Urinary bladder (tissue), 4 donors: Measurements from ENCODE around the gene EDAR. TPM values are rescaled to one million over a fixed set of nuclear protein-coding genes. Genes with fewer than 3 reads are reported as not detected.

ENCODE experiments used
- DNase-seq: peaks from one replicate; pipeline ENCODE4 v3.0.0-alpha.2; 2015; ENCODE audit errors: extremely low spot score
- H3K27ac ChIP-seq: one replicate; pipeline ENCODE4 v1.5.1; 2013; ENCODE audit warnings: low read depth, mild to moderate bottlenecking, moderate library complexity
- H3K36me3 ChIP-seq: one replicate; pipeline ENCODE4 v1.6.1; 2013; ENCODE audit warnings: mild to moderate bottlenecking, moderate library complexity; ENCODE audit not compliant: insufficient read depth
- H3K4me1 ChIP-seq: one replicate; pipeline ENCODE4 v1.6.1; 2013; ENCODE audit warnings: mild to moderate bottlenecking, moderate library complexity; ENCODE audit not compliant: insufficient read depth
- H3K4me3 ChIP-seq: one replicate; pipeline ENCODE4 v1.5.1; 2013; ENCODE audit warnings: low read depth, low read length
- WGBS: extraction: QIAGEN DNeasy Blood & Tissue Kit; methylation state at CpG from one replicate; pipeline ENCODE4 v1.1.7; 2013; 5-methylcytosine and 5-hydroxymethylcytosine counted together
- polyA plus RNA-seq: library from polyadenylated mRNA; stranded (reverse); fragments of 200-250 nt; gene quantifications from one replicate; pipeline ENCODE4 v1.2.3, GENCODE V29; 2013
- small RNA-seq: library from RNA; depleted of rRNA; stranded (forward); fragments of <200 nt; gene quantifications from one replicate; pipeline ENCODE3, GENCODE V24; 2014
- total RNA-seq: library from RNA; depleted of rRNA; stranded (reverse); fragments of >200 nt; gene quantifications from one replicate; pipeline ENCODE4 v1.2.3, GENCODE V29; 2014
- donor health status: healthy with polysubstance abuse.
- donor health status: healthy.

EDAR gene
- total and polyA plus RNA-seq, 2 donors = 1.7 to 3.9 TPM

DNA sequence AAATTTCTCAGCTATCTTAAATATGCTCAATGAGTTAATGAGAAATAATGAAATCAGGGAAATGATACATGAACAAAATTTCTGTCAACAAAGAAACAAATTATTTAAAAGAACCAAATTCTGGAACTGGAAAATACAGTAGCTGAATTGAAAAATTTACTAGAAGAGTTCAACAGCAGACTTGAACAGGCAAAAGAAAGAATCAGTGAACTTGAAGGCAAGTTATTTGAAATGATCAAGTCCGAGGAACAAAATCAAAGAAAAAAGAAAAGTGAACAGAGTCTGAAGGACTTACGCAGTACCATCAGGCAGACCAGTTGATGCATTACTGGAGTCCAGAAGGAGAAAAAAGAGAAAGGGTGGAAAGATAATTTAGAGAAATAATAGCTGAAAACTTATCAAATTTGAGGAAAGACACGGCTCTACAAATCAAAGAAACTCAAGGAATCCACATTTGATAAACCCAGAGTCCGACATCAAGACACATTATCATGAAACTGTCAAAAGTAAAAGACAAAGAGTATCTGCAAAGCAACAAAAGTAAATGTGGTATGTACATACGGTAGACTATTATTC is 118.9 kb downstream of the EDAR start:
- no peak overlapping the region for H3K4me3 ChIP-seq
- 99% methylated on average over 5 of the region's 5 CpGs for WGBS
- DNase-seq = no peak
- H3K4me1 ChIP-seq = no peaks in the 10 kb centered on the region
- H3K27ac ChIP-seq = no peak overlapping the region
- H3K36me3 ChIP-seq = peaks cover 1% of the 10 kb centered on the region

DNA sequence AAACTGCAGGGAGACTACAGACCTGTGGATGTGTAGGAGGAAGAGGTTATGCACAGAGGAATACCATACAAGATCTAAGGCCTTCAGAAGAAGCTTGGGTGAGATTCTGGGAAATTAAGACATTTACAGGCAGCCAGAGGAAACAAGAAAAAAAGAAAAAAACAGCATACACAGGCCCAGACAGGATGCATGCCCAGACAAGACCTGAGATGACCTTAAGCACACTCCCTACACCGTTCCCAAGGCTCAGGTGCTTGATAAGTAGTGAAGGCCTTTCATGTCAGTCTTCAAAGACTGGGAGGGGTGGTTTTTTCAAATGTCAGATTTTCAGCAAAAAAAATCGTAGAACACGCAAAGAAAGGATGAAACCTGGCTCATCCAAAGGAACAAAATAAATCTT is 119.5 kb downstream of the EDAR start:
- no peak for DNase-seq
- H3K36me3 ChIP-seq = peaks cover 1% of the 10 kb centered on the region
- 92% methylated on average over 3 of the region's 3 CpGs for WGBS
- H3K4me1 ChIP-seq = no peaks in the 10 kb centered on the region
- H3K27ac ChIP-seq = no peak overlapping the region
- H3K4me3 ChIP-seq = no peak overlapping the region

DNA sequence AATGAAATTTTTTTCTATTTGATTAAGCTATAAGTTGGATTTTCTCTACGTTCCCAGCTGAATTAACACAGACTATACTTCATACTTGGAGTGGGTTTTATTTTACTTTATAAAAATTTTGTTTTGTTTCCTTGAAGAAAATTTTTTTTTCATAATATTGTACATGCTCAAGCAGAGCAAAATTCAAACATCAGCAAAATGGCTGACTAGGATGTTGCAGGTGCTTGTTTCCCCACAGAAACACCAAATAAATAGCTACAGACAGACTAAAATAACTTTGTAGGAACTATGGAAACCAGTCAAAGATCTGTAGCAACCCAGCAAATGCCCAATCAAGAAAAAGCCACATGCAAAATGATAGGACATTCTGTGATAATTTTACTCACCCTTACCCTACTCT is 120.1 kb downstream of the EDAR start:
- no peak overlapping the region for H3K4me3 ChIP-seq
- no peak overlapping the region for H3K27ac ChIP-seq
- DNase-seq = no peak
- peaks cover 1% of the 10 kb centered on the region for H3K36me3 ChIP-seq
- H3K4me1 ChIP-seq = no peaks in the 10 kb centered on the region
- 93% methylated on average over 1 of the region's 1 CpG for WGBS

DNA sequence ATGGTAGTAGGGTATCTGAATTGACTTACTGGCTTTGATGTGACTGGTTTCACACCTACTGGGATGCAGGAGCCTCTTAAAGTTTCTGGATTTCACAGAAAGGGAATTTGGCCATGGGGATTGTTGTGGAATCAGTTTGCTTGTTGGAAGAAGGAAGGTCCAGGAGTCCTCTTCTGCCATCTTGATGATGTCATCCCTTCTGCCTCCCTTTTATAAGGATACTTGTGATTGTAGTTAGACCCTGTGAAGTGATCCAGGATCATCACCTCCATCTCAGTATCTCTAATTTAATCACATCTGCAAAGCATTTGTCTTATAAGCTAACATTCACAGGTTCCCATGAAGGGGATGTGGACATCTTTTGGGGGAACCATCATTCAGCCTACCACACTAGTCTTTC is 123.0 kb downstream of the EDAR start:
- no peak overlapping the region for H3K27ac ChIP-seq
- no peaks in the 10 kb centered on the region for H3K4me1 ChIP-seq
- no peaks in the 10 kb centered on the region for H3K36me3 ChIP-seq
- no peak for DNase-seq
- H3K4me3 ChIP-seq = no peak overlapping the region

DNA sequence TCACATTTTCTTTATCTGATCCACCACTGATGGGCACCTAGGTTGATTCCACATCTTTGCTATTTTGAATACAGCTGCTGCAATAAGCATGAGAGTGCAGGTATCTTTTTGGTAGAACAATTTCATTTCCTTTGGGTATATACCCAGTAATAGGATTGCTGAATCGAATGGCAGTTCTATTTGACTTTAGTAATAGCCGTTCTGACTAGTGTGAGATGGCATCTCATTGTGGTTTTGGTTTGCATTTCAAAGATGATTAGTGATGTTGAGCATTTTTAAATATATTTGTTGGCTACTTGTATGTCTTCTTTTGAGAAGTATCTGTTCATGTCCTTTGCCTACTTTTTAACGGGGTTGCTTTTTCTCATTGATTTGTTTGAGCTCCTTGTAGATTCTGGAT is 130.1 kb downstream of the EDAR start:
- DNase-seq = no peak
- Histone ChIP-seq H3K36me3 (no peaks in the 10 kb centered on the region), H3K4me1 (no peaks in the 10 kb centered on the region), H3K27ac (no peak overlapping the region), H3K4me3 (no peak overlapping the region)
- 80% methylated on average over 3 of the region's 3 CpGs for WGBS

DNA sequence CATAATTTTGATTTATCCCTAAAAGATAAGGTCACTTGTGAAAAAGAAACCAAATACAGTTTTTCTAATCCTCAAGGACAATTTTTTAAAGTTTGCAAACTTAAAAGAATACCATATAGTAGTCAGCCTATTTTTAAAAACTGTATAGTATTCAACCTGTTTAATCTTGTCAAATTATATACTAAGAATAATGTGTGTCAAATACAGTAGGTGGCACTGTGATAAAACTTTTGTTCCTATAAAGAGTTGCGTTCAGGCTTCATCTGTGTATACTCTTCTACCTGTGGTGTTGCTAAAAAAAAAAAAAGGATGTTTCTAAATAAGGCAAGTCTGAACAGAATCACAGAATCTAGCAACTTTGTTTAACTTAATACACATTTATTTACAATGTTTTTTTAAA is 133.8 kb downstream of the EDAR start:
- H3K36me3 ChIP-seq = no peaks in the 10 kb centered on the region
- WGBS = 46% methylated on average over 1 of the region's 1 CpG
- no peaks in the 10 kb centered on the region for H3K4me1 ChIP-seq
- DNase-seq = no peak
- no peak overlapping the region for H3K4me3 ChIP-seq
- H3K27ac ChIP-seq = no peak overlapping the region

DNA sequence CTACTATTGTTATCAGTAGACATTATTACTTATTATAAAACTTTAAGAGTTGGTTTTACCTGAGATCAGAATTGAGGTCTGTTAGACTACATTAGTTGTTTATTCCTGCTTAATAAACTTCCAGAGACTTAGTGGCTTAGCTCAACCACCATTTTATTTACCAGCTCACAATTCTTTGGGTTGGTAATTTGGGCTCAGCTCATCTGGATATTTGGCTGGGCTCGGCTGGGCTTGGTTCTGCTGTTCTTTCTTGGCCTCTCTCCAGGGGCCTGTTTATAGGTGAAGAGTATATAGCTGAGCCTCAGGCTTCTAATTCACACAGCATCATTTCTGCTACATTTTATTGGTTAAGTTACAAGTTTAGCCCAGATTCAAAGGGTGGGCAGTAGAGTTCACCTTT is 134.5 kb downstream of the EDAR start:
- Histone ChIP-seq H3K4me3 (no peak overlapping the region), H3K36me3 (peaks cover 3% of the 10 kb centered on the region), H3K4me1 (no peaks in the 10 kb centered on the region), H3K27ac (no peak overlapping the region)
- 41% methylated on average over 1 of the region's 1 CpG for WGBS
- DNase-seq = no peak

DNA sequence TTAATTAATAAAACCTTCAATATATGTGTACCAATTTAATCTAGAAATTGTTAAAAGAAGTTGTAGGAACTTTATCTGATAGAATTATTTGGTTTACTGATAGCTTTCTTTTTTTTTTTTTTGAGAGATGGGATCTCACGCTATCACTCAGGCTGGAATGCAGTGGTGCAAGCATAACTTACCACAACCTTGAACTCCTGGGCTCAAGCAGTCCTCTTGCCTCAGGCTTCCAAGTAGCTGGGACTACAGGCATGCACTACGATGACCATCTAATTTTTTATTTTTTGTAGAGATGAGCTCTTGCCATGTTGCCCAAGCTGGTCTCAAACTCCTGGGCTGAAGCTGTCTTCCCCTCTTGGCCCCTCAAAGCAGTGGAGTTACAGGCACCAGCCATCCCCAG is 135.6 kb downstream of the EDAR start:
- Histone ChIP-seq H3K4me3 (no peak overlapping the region), H3K4me1 (no peaks in the 10 kb centered on the region), H3K27ac (no peak overlapping the region), H3K36me3 (peaks cover 3% of the 10 kb centered on the region)
- WGBS = 84% methylated on average over 2 of the region's 2 CpGs
- no peak for DNase-seq

DNA sequence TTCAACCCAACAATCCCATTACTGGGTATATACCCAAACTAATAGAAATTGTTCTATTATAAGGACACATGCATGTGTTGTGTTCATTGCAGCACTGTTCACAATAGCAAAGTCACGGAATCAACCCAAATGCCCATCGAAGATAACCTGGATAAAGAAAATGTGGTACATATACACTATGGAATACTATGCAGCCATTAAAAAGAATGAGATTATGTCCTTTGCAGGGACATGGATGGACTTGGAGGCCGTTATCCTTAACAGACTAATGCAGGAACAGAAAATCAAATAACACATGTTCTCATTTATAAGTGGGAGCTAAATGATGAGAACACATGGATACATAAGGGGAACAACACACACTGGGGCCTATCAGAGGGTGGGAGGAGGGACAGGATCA is 136.6 kb downstream of the EDAR start:
- H3K36me3 ChIP-seq = peaks cover 3% of the 10 kb centered on the region
- 98% methylated on average over 3 of the region's 3 CpGs for WGBS
- H3K27ac ChIP-seq = no peak overlapping the region
- no peaks in the 10 kb centered on the region for H3K4me1 ChIP-seq
- H3K4me3 ChIP-seq = no peak overlapping the region
- no peak for DNase-seq

DNA sequence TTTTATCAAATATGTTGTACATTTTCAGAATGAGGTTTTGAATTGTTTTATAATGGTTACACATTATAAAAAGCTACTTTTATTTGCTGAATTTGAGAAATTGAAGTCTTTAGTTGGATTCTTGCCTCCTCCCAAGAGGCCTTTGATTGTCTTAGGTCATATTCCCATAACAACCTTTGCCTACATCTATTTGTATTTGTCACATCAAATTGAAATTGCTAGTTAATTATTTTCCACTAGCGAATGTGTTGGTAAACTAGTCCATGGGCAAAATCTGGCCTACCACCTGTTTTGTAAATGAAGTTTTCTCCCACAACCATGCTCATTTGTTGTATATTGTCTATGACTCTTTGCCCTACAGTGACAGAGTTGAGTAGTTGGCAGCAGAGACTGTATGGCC is 142.0 kb downstream of the EDAR start:
- WGBS = 94% methylated on average over 1 of the region's 1 CpG

DNA sequence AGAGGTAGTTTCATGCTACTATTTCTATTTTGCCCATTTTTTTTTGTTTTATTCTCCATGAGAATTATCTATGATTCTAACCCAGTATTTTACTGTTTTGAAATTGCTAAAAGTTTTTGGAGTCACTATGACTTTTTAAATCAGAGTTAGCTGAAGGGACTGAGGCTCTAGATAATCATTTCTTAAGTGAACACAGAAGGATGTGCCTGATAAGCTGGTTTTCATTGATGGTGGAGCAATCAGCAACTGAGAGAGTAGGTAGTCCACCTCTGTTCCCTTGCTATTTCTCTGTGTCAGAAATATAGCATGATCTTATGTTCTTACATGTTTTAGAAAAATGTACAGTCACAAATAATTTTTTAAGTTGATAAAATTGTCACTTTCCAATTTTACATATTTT is 143.1 kb downstream of the EDAR start:
- no peak overlapping the region for H3K27ac ChIP-seq
- no peaks in the 10 kb centered on the region for H3K4me1 ChIP-seq
- no peak overlapping the region for H3K4me3 ChIP-seq
- DNase-seq = no peak
- H3K36me3 ChIP-seq = peaks cover 5% of the 10 kb centered on the region

More for the DNA sequence above, 142.0 kb downstream of the EDAR start:
- Histone ChIP-seq H3K27ac (no peak overlapping the region), H3K36me3 (peaks cover 5% of the 10 kb centered on the region), H3K4me3 (no peak overlapping the region), H3K4me1 (no peaks in the 10 kb centered on the region)
- no peak for DNase-seq

Small RNAs within 50 kb of the gene (small RNA-seq; reads per million reads assigned to genes)
- gene AC073415.1 = not detected

Other genes starting within 250 kb of the EDAR start
- gene CCDC138, start 202.4 kb downstream of the EDAR start, total RNA-seq = 22.6 TPM
- 2.8 TPM for gene CCDC138, start 202.4 kb downstream of the EDAR start, polyA plus RNA-seq
- gene SH3RF3, start 140.0 kb upstream of the EDAR start, total RNA-seq = 3.6 TPM
- 12.6 TPM for gene SH3RF3, start 140.0 kb upstream of the EDAR start, polyA plus RNA-seq